Spinal cord (tissue), 10 donors: Measurements from ENCODE around the gene OBI1. TPM values are rescaled to one million over a fixed set of nuclear protein-coding genes. Genes with fewer than 3 reads are reported as not detected.

Experiments
- DNase-seq, 6 donors: peaks; one replicate each; pipeline versions ENCODE4 v3.0.0 to v3.0.0-alpha.2; 2013 to 2015; ENCODE audit warnings: low spot score in 6 of 6, low read depth in 4 of 6
- H3K27ac ChIP-seq: one replicate; pipeline ENCODE4 v1.5.1; 2013; ENCODE audit warnings: low read depth, low read length, control low read depth
- H3K27me3 ChIP-seq: one replicate; pipeline ENCODE4 v1.6.1; 2013; ENCODE audit warnings: low read length; ENCODE audit not compliant: control insufficient read depth, insufficient read depth
- H3K36me3 ChIP-seq: one replicate; pipeline ENCODE4 v1.6.1; 2013; ENCODE audit warnings: low read length; ENCODE audit not compliant: control insufficient read depth, insufficient read depth
- H3K4me1 ChIP-seq: one replicate; pipeline ENCODE4 v1.6.1; 2013; ENCODE audit warnings: low read length; ENCODE audit not compliant: control insufficient read depth, insufficient read depth
- H3K4me3 ChIP-seq: one replicate; pipeline ENCODE4 v1.5.1; 2013; ENCODE audit warnings: low read depth, low read length, control low read depth
- H3K9me3 ChIP-seq: one replicate; pipeline ENCODE4 v1.6.1; 2013; ENCODE audit warnings: low read length; ENCODE audit not compliant: control insufficient read depth, insufficient read depth
- WGBS: methylation state at CpG from one replicate; pipeline ENCODE4 v1.1.5; 2013; ENCODE audit warnings: missing lambda C conversion rate; ENCODE audit not compliant: insufficient coverage; 5-methylcytosine and 5-hydroxymethylcytosine counted together
- polyA plus RNA-seq, 2 donors: library from polyadenylated mRNA; unstranded; fragments of 120-200 nt; gene quantifications; one replicate each; pipeline ENCODE4 v1.2.1, GENCODE V29; 2013; ENCODE audit not compliant: insufficient read length in 2 of 2
- total RNA-seq, 2 donors: library from RNA; depleted of rRNA in 1 of 2; stranded (reverse); fragments of 120-200 nt in 1 of 2; fragments of >200 nt in 1 of 2; gene quantifications; one replicate each; pipeline versions ENCODE4 v1.2.3 to v1.2.4, GENCODE V29; 2013 to 2014
- donor health status: healthy.

The OBI1 gene
- total and polyA plus RNA-seq, 4 donors: 17.1 to 29.6 (median 24.6) TPM

GRCh38 chr13:78593652-78594455 lies 65.1 kb downstream of the OBI1 start:
- Histone ChIP-seq H3K27ac (no peak overlapping the region), H3K4me3 (no peak overlapping the region), H3K4me1 (peaks cover 18% of the 10 kb centered on the region), H3K9me3 (no peaks in the 10 kb centered on the region), H3K27me3 (peaks cover 88% of the 10 kb centered on the region), H3K36me3 (no peaks in the 10 kb centered on the region)
- DNase-seq: peak in 1 of 6 donors; percentile 52
- WGBS: 17% methylated on average over 21 of the region's 29 CpGs

- H3K4me3 ChIP-seq: no peak overlapping the region
- peaks cover 18% of the 10 kb centered on the region for H3K4me1 ChIP-seq
These were observed 65.8 kb downstream of the OBI1 start for GRCh38 chr13:78593129-78593528.

GRCh38 chr13:78592584-78592983 lies 66.4 kb downstream of the OBI1 start:
- H3K27me3 ChIP-seq: peaks cover 89% of the 10 kb centered on the region
- H3K36me3 ChIP-seq: no peaks in the 10 kb centered on the region
- peak in 1 of 6 donors; percentile 60 for DNase-seq
- no peak overlapping the region for H3K27ac ChIP-seq
- peaks cover 18% of the 10 kb centered on the region for H3K4me1 ChIP-seq
- H3K9me3 ChIP-seq: no peaks in the 10 kb centered on the region
- WGBS: no CpG with 5 or more reads among the region's 6 CpGs
- no peak overlapping the region for H3K4me3 ChIP-seq

More at GRCh38 chr13:78593129-78593528, 65.8 kb downstream of the OBI1 start:
- no peaks in the 10 kb centered on the region for H3K36me3 ChIP-seq
- no peak overlapping the region for H3K27ac ChIP-seq
- DNase-seq: no peak
- WGBS: 20% methylated on average over 1 of the region's 13 CpGs
- no peaks in the 10 kb centered on the region for H3K9me3 ChIP-seq
- peaks cover 89% of the 10 kb centered on the region for H3K27me3 ChIP-seq

- H3K36me3 ChIP-seq: no peaks in the 10 kb centered on the region
- WGBS: no CpG with 5 or more reads among the region's 7 CpGs
- peaks cover 86% of the 10 kb centered on the region for H3K27me3 ChIP-seq
- H3K4me1 ChIP-seq: peaks cover 11% of the 10 kb centered on the region
- H3K9me3 ChIP-seq: no peaks in the 10 kb centered on the region
- DNase-seq: peak in 1 of 6 donors; percentile 61
- H3K4me3 ChIP-seq: no peak overlapping the region
- H3K27ac ChIP-seq: no peak overlapping the region
These were observed 69.7 kb downstream of the OBI1 start for GRCh38 chr13:78589206-78589605.

GRCh38 chr13:78587395-78587794 lies 71.6 kb downstream of the OBI1 start:
- WGBS: 8% methylated on average over 11 of the region's 18 CpGs
- Histone ChIP-seq H3K27me3 (peaks cover 71% of the 10 kb centered on the region), H3K4me1 (peaks cover 11% of the 10 kb centered on the region), H3K36me3 (no peaks in the 10 kb centered on the region), H3K4me3 (no peak overlapping the region), H3K9me3 (no peaks in the 10 kb centered on the region), H3K27ac (no peak overlapping the region)
- DNase-seq: peak in 1 of 6 donors; percentile 48

- H3K4me3 ChIP-seq: no peak overlapping the region
- H3K9me3 ChIP-seq: no peaks in the 10 kb centered on the region
- no peaks in the 10 kb centered on the region for H3K36me3 ChIP-seq
- no peak overlapping the region for H3K27ac ChIP-seq
- 4% methylated on average over 11 of the region's 21 CpGs for WGBS
- peaks cover 66% of the 10 kb centered on the region for H3K27me3 ChIP-seq
- peak in 1 of 6 donors; percentile 54 for DNase-seq
- H3K4me1 ChIP-seq: peaks cover 11% of the 10 kb centered on the region
These were observed 72.2 kb downstream of the OBI1 start for GRCh38 chr13:78586706-78587105.

GRCh38 chr13:78576261-78576660 lies 82.7 kb downstream of the OBI1 start:
- DNase-seq: no peak
- Histone ChIP-seq H3K27me3 (no peaks in the 10 kb centered on the region), H3K4me3 (no peak overlapping the region), H3K4me1 (no peaks in the 10 kb centered on the region), H3K36me3 (no peaks in the 10 kb centered on the region), H3K9me3 (no peaks in the 10 kb centered on the region), H3K27ac (no peak overlapping the region)
- 76% methylated on average over 2 of the region's 4 CpGs for WGBS

GRCh38 chr13:78572459-78572858 lies 86.5 kb downstream of the OBI1 start:
- WGBS: no CpG with 5 or more reads among the region's 5 CpGs
- H3K36me3 ChIP-seq: no peaks in the 10 kb centered on the region

GRCh38 chr13:78569029-78569428 lies 89.9 kb downstream of the OBI1 start:
- Histone ChIP-seq H3K27me3 (no peaks in the 10 kb centered on the region), H3K9me3 (no peaks in the 10 kb centered on the region), H3K4me3 (no peak overlapping the region), H3K36me3 (no peaks in the 10 kb centered on the region), H3K4me1 (no peaks in the 10 kb centered on the region), H3K27ac (no peak overlapping the region)
- no CpG with 5 or more reads among the region's 1 CpG for WGBS
- no peak for DNase-seq

More at GRCh38 chr13:78572459-78572858, 86.5 kb downstream of the OBI1 start:
- H3K4me1 ChIP-seq: no peaks in the 10 kb centered on the region
- no peak for DNase-seq
- no peak overlapping the region for H3K4me3 ChIP-seq
- no peak overlapping the region for H3K27ac ChIP-seq
- no peaks in the 10 kb centered on the region for H3K27me3 ChIP-seq
- no peaks in the 10 kb centered on the region for H3K9me3 ChIP-seq

GRCh38 chr13:78566631-78567030 lies 92.3 kb downstream of the OBI1 start:
- Histone ChIP-seq H3K36me3 (no peaks in the 10 kb centered on the region), H3K27ac (no peak overlapping the region), H3K4me3 (no peak overlapping the region), H3K9me3 (no peaks in the 10 kb centered on the region), H3K27me3 (no peaks in the 10 kb centered on the region), H3K4me1 (no peaks in the 10 kb centered on the region)
- no CpG with 5 or more reads among the region's 5 CpGs for WGBS
- DNase-seq: peak in 1 of 6 donors; percentile 35
